Suprapubic skin (tissue), 4 donors: Measurements from ENCODE around the gene DYNLT1. TPM values are rescaled to one million over a fixed set of nuclear protein-coding genes. Genes with fewer than 3 reads are reported as not detected.
"Not testable (repeated sequence)": the region's sequence is repeated elsewhere in the genome, so short reads cannot be mapped to it uniquely, and the experiment has no call there.

ENCODE experiments used
- DNase-seq, 2 donors: peaks; one replicate each; pipeline ENCODE4 v3.0.0-alpha.2; 2019; ENCODE audit warnings: low spot score in 2 of 2
- H3K27ac ChIP-seq: fragments of 200-600 bp; sonication (generic); one replicate; pipeline ENCODE4 v1.5.1; 2019
- H3K27me3 ChIP-seq: fragments of 200-600 bp; sonication (generic); one replicate; pipeline ENCODE4 v1.5.1; 2019
- H3K36me3 ChIP-seq: fragments of 200-600 bp; sonication (generic); one replicate; pipeline ENCODE4 v1.5.1; 2019
- H3K4me1 ChIP-seq: fragments of 200-600 bp; sonication (generic); one replicate; pipeline ENCODE4 v1.5.1; 2019
- H3K4me3 ChIP-seq: fragments of 200-600 bp; sonication (generic); one replicate; pipeline ENCODE4 v1.5.1; 2019; ENCODE audit warnings: mild to moderate bottlenecking
- H3K9me3 ChIP-seq: fragments of 200-600 bp; sonication (generic); one replicate; pipeline ENCODE4 v1.5.1; 2019
- EP300 ChIP-seq: sonication (generic); formaldehyde crosslinking; IDR thresholded peaks from one replicate; pipeline ENCODE4 v1.6.1; 2017; ENCODE audit warnings: antibody characterized with exemption
- POLR2A ChIP-seq, 2 donors: fragments of 450-650 bp; IDR thresholded peaks; one replicate each; pipeline ENCODE4 v1.6.1; 2017; ENCODE audit warnings: antibody characterized with exemption in 2 of 2, mild to moderate bottlenecking in 2 of 2, moderate library complexity in 2 of 2
- POLR2AphosphoS5 ChIP-seq, 3 donors: sonication (generic); formaldehyde crosslinking; IDR thresholded peaks; one replicate each; pipeline ENCODE4 v1.6.1; 2017; ENCODE audit warnings: antibody characterized with exemption in 3 of 3
- WGBS: methylation state at CpG from one replicate; pipeline ENCODE4 v1.1.5; 2018; 5-methylcytosine and 5-hydroxymethylcytosine counted together
- total RNA-seq, 4 donors: library from RNA; depleted of rRNA; stranded (reverse); fragments of >200 nt; gene quantifications; one replicate each; pipeline ENCODE4 v1.1.0, GENCODE V29; 2016
- TF ChIP-seq, protein P1 (sequence below), 2 donors: fragments of 200-600 bp in 1 of 2; fragments of 450-650 bp in 1 of 2; sonication (generic) in 1 of 2; IDR thresholded peaks; one replicate each; pipeline ENCODE4 v1.5.1; 2016 to 2019; ENCODE audit warnings: antibody characterized with exemption in 2 of 2, mild to moderate bottlenecking in 1 of 2, moderate library complexity in 1 of 2

The DYNLT1 gene
- total RNA-seq, 4 donors from 2014 or later, result 27.5 to 63.8 (median 49.4) TPM

DNA sequence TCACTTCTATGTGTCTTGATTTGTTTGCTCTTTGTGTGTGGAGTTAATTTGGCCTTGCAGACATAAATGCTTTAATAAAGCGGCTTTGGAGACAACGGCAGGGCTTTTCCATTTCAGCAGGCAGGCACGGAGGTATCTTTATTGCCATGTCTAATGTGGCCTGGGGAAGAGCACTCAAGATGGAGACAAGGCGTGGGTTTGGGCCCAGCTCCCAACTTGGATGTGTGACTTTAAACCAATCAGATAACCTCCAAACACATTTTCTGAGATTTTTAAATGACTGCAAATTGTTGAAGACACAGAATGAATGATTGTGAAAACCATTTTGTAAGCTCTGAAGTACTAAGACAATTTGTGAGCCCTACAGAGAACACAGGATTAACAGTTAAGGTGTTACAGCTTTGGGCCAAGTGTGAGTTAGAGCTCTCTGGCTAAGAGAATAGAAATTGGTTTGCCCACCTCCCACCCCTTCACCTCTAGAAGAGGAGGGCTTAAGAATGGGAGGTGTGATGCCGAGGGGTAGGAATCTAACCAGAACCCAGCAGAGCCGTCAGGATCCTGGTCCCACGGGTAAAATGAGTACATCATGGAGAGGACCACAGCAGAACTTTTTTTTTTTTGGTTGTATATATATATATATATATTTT, 9.0 kb downstream of the DYNLT1 start:
- H3K27ac ChIP-seq, result no peak overlapping the region
- no peak for TF ChIP-seq POLR2A (IDR thresholded peaks at IDR 0.05)
- peaks cover 15% of the 10 kb centered on the region for H3K4me1 ChIP-seq
- no peaks in the 10 kb centered on the region for H3K27me3 ChIP-seq
- H3K9me3 ChIP-seq, result no peaks in the 10 kb centered on the region
- WGBS, result 91% methylated on average over 7 of the region's 7 CpGs
- H3K36me3 ChIP-seq, result peaks cover 30% of the 10 kb centered on the region
- no peak overlapping the region for H3K4me3 ChIP-seq
- no peak for DNase-seq

- Histone ChIP-seq H3K27me3 (no peaks in the 10 kb centered on the region), H3K4me1 (peaks cover 13% of the 10 kb centered on the region), H3K27ac (no peak overlapping the region), H3K4me3 (no peak overlapping the region), H3K9me3 (no peaks in the 10 kb centered on the region), H3K36me3 (peaks cover 30% of the 10 kb centered on the region)
- TF ChIP-seq POLR2A (IDR thresholded peaks at IDR 0.05), result no peak
- TF ChIP-seq EP300, result no peak
- TF ChIP-seq POLR2AphosphoS5 (IDR thresholded peaks at IDR 0.05), result no peak
- TF ChIP-seq, protein P1, sequence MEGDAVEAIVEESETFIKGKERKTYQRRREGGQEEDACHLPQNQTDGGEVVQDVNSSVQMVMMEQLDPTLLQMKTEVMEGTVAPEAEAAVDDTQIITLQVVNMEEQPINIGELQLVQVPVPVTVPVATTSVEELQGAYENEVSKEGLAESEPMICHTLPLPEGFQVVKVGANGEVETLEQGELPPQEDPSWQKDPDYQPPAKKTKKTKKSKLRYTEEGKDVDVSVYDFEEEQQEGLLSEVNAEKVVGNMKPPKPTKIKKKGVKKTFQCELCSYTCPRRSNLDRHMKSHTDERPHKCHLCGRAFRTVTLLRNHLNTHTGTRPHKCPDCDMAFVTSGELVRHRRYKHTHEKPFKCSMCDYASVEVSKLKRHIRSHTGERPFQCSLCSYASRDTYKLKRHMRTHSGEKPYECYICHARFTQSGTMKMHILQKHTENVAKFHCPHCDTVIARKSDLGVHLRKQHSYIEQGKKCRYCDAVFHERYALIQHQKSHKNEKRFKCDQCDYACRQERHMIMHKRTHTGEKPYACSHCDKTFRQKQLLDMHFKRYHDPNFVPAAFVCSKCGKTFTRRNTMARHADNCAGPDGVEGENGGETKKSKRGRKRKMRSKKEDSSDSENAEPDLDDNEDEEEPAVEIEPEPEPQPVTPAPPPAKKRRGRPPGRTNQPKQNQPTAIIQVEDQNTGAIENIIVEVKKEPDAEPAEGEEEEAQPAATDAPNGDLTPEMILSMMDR (IDR thresholded peaks at IDR 0.05), result no peak
- DNase-seq, result no peak
- WGBS, result 80% methylated on average over 6 of the region's 6 CpGs
These were observed 9.7 kb downstream of the DYNLT1 start for GRCh38 chr6:158634695-158635426.

DNA sequence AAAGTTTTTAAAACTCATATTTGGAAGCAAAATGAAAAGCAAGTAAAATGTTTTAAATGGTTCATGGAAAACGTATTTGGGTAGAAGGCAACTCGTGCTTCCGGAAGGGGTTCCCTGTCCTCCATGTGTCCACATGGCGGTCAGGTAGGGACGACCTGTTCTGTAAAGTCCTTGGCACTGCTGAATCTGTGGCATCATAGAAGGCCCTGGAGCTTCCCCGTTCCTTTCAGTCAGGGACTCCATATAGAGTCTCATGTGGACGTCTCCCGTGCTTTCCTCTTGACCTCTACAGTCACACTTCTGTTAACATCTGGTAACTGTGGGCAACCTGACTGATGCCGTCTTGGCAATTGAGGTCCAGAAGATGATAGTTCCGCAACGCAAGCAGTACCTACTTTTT, 11.4 kb downstream of the DYNLT1 start:
- WGBS, result 93% methylated on average over 11 of the region's 11 CpGs
- DNase-seq, result no peak
- no peak overlapping the region for H3K27ac ChIP-seq

GRCh38 chr6:158632538-158633119, 11.9 kb downstream of the DYNLT1 start:
- DNase-seq, H3K9me3 ChIP-seq, H3K4me3 ChIP-seq, H3K27me3 ChIP-seq: not testable (repeated sequence)
- H3K27ac ChIP-seq, result peak overlapping the region; percentile 39
- H3K4me1 ChIP-seq, result peaks cover 13% of the 10 kb centered on the region
- WGBS, result 94% methylated on average over 3 of the region's 3 CpGs
- H3K36me3 ChIP-seq, result peaks cover 47% of the 10 kb centered on the region

More for the DNA sequence above, 11.4 kb downstream of the DYNLT1 start:
- Histone ChIP-seq H3K27me3 (no peaks in the 10 kb centered on the region), H3K4me1 (peaks cover 13% of the 10 kb centered on the region), H3K4me3 (no peak overlapping the region), H3K36me3 (peaks cover 42% of the 10 kb centered on the region), H3K9me3 (no peaks in the 10 kb centered on the region)
- TF ChIP-seq EP300 (no peak), POLR2AphosphoS5 (IDR thresholded peaks at IDR 0.05) (no peak), POLR2A (IDR thresholded peaks at IDR 0.05) (no peak)
- TF ChIP-seq, protein P1 (IDR thresholded peaks at IDR 0.05), result no peak

GRCh38 chr6:158631678-158632537, 12.6 kb downstream of the DYNLT1 start:
- peak in 1 of 2 donors; percentile 89 for DNase-seq
- Histone ChIP-seq H3K36me3 (peaks cover 47% of the 10 kb centered on the region), H3K27me3 (no peaks in the 10 kb centered on the region), H3K9me3 (no peaks in the 10 kb centered on the region), H3K4me1 (peaks cover 13% of the 10 kb centered on the region), H3K4me3 (no peak overlapping the region), H3K27ac (peak overlapping the region; percentile 61)
- TF ChIP-seq EP300, result no peak
- no peak for TF ChIP-seq POLR2A (IDR thresholded peaks at IDR 0.05)
- TF ChIP-seq, protein P1 (IDR thresholded peaks at IDR 0.05), result no peak
- TF ChIP-seq POLR2AphosphoS5 (IDR thresholded peaks at IDR 0.05), result no peak
- WGBS, result 56% methylated on average over 19 of the region's 19 CpGs
